ENCODE data around the gene CCDC80. TPM values are rescaled to one million over a fixed set of nuclear protein-coding genes. Genes with fewer than 3 reads are reported as not detected.

CCDC80 gene
- polyA plus RNA-seq, 3 donors = 0.05 TPM; not detected in 2

DNA sequence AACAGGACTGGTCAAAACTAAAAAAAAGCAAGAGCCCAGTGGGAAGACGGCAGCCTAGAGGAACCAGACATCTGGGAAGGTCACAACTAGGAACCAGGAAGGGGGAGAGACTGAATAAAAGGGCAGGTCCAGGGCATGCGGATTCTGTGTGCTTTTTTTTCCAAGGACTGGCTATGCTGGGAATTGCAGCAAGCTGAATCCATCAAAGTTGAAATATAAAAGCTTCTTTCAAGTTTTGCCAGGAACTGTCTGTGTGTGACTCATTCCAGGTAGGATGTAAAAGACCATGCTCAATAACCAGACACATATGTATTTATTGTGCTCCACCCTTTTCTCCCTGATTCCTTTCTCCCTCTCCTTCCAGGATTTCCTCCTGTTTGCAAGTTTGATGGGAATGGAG is 47.9 kb upstream of the CCDC80 start:
- no peaks in the 10 kb centered on the region for H3K36me3 Mint-ChIP-seq
- no peaks in the 10 kb centered on the region for H3K36me3 ChIP-seq (replicated peaks in 1 of 2; ENCODE audit: control insufficient read depth in 1 of 2, insufficient read depth in 2 of 2, low read length in 2 of 2)
- no peak overlapping the region for H3K9ac ChIP-seq (ENCODE audit: insufficient read depth, low read length, poor library complexity, severe bottlenecking)
- intact Hi-C loops (cut with micrococcal nuclease) = no loop called here
- no peaks in the 10 kb centered on the region for H3K79me2 ChIP-seq (ENCODE audit: insufficient read depth, low read length)
- TF ChIP-seq, protein P1, sequence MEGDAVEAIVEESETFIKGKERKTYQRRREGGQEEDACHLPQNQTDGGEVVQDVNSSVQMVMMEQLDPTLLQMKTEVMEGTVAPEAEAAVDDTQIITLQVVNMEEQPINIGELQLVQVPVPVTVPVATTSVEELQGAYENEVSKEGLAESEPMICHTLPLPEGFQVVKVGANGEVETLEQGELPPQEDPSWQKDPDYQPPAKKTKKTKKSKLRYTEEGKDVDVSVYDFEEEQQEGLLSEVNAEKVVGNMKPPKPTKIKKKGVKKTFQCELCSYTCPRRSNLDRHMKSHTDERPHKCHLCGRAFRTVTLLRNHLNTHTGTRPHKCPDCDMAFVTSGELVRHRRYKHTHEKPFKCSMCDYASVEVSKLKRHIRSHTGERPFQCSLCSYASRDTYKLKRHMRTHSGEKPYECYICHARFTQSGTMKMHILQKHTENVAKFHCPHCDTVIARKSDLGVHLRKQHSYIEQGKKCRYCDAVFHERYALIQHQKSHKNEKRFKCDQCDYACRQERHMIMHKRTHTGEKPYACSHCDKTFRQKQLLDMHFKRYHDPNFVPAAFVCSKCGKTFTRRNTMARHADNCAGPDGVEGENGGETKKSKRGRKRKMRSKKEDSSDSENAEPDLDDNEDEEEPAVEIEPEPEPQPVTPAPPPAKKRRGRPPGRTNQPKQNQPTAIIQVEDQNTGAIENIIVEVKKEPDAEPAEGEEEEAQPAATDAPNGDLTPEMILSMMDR (IDR thresholded peaks at IDR 0.05) = no peak
- H3K27ac Mint-ChIP-seq = no peak overlapping the region
- peak overlapping the region; percentile 30 for H2AFZ ChIP-seq (ENCODE audit: insufficient read depth, low read depth, low read length, poor library complexity, severe bottlenecking)
- H3K4me1 Mint-ChIP-seq = peaks cover 22% of the 10 kb centered on the region
- no peaks in the 10 kb centered on the region for H3K9me3 ChIP-seq (replicated peaks in 1 of 2; ENCODE audit: control insufficient read depth in 1 of 2, insufficient read depth in 1 of 2, low read length in 2 of 2)
- no peaks in the 10 kb centered on the region for H4K20me1 ChIP-seq (ENCODE audit: insufficient read depth, low read length)
- H3K4me1 ChIP-seq (ENCODE audit: control insufficient read depth in 1 of 2, insufficient read depth in 2 of 2, low read length in 2 of 2) = peaks cover 5 to 12% of the 10 kb centered on the region in 2 donors
- H3K4me2 ChIP-seq (replicated peaks; ENCODE audit: extremely low read depth, low read length, poor library complexity, severe bottlenecking) = no peak overlapping the region
- 96% methylated on average over 2 of the region's 2 CpGs for WGBS (ENCODE audit: insufficient coverage)
- no peak overlapping the region for H3K4me3 ChIP-seq (replicated peaks in 1 of 3; ENCODE audit: low read depth in 2 of 3, low read length in 3 of 3)
- H3K9me3 Mint-ChIP-seq = peaks cover 0 to 5% (median 2%) of the 10 kb centered on the region in 7 donors
- H3K4me3 Mint-ChIP-seq = no peak overlapping the region
- no peak for DNase-seq
- no peaks in the 10 kb centered on the region for H3K27me3 ChIP-seq (ENCODE audit: control insufficient read depth in 2 of 2, insufficient read depth in 2 of 2, low read length in 2 of 2)
- H3K27me3 Mint-ChIP-seq (ENCODE audit: low read depth in 3 of 3) = peaks cover 0 to 4% (median 1%) of the 10 kb centered on the region in 3 donors
- H3K27ac ChIP-seq (ENCODE audit: low read depth in 1 of 2, low read length in 2 of 2) = no peak overlapping the region

DNA sequence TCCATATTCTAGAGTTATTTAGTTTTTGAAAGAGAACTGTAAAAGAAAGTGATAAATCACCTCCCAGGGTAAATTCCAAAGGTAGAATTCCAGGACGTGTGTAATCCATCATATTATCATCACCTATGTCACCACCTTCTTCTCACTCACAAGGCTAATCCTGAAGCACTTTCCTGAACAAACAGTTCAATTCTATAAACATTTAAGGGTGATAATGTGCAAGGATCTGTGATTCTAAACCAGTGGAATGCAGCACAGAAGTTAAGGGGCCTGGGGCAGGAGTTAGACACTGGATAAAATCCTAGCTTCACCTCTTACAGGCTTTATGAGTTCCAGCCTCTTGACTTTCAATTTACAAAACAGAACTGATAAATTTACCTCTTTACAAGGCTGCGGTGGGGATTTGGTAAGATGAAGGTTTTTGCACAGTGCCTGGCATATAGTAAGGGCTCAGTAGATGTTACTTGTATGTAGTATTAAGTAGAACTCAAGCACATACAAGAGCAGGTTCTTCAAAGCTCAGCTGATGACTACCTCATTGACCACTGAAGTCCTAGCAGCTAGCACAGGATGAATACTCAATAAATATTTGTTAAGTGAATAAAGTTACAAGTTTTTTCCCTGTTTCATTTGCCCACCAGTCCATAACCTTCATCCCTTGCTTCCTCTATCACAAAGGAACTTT is 47.3 kb upstream of the CCDC80 start:
- H3K9me3 ChIP-seq (replicated peaks in 1 of 2; ENCODE audit: control insufficient read depth in 1 of 2, insufficient read depth in 1 of 2, low read length in 2 of 2) = no peaks in the 10 kb centered on the region
- Mint-ChIP-seq H3K4me1 (peaks cover 18% of the 10 kb centered on the region), H3K27me3 (ENCODE audit: low read depth in 3 of 3) (peaks cover 0 to 2% (median 1%) of the 10 kb centered on the region in 3 donors), H3K36me3 (no peaks in the 10 kb centered on the region), H3K4me3 (no peak overlapping the region), H3K27ac (no peak overlapping the region), H3K9me3 (peaks cover 0 to 3% (median 0%) of the 10 kb centered on the region in 7 donors)
- H3K79me2 ChIP-seq (ENCODE audit: insufficient read depth, low read length) = no peaks in the 10 kb centered on the region
- H3K4me2 ChIP-seq (replicated peaks; ENCODE audit: extremely low read depth, low read length, poor library complexity, severe bottlenecking) = no peak overlapping the region
- H2AFZ ChIP-seq (ENCODE audit: insufficient read depth, low read depth, low read length, poor library complexity, severe bottlenecking) = no peak overlapping the region
- no peak for DNase-seq
- no peak overlapping the region for H3K4me3 ChIP-seq (replicated peaks in 1 of 3; ENCODE audit: low read depth in 2 of 3, low read length in 3 of 3)
- no CpG with 5 or more reads among the region's 2 CpGs for WGBS (ENCODE audit: insufficient coverage)
- H3K9ac ChIP-seq (ENCODE audit: insufficient read depth, low read length, poor library complexity, severe bottlenecking) = no peak overlapping the region
- H4K20me1 ChIP-seq (ENCODE audit: insufficient read depth, low read length) = no peaks in the 10 kb centered on the region
- H3K27me3 ChIP-seq (ENCODE audit: control insufficient read depth in 2 of 2, insufficient read depth in 2 of 2, low read length in 2 of 2) = no peaks in the 10 kb centered on the region
- H3K36me3 ChIP-seq (replicated peaks in 1 of 2; ENCODE audit: control insufficient read depth in 1 of 2, insufficient read depth in 2 of 2, low read length in 2 of 2) = no peaks in the 10 kb centered on the region
- intact Hi-C loops (cut with micrococcal nuclease) = no loop called here
- H3K4me1 ChIP-seq (ENCODE audit: control insufficient read depth in 1 of 2, insufficient read depth in 2 of 2, low read length in 2 of 2) = peaks cover 5 to 12% of the 10 kb centered on the region in 2 donors
- H3K27ac ChIP-seq (ENCODE audit: low read depth in 1 of 2, low read length in 2 of 2) = no peak overlapping the region
- TF ChIP-seq, protein P1 (IDR thresholded peaks at IDR 0.05) = no peak
